HG03039 (cell line): ENCODE data around the gene ITGB1.
"Not testable (repeated sequence)": the region's sequence is repeated elsewhere in the genome, so short reads cannot be mapped to it uniquely, and the experiment has no call there.

Source experiments
- ATAC-seq: cut with Tn5 transposase; IDR thresholded peaks from one replicate; pipeline ENCODE4 v1.9.1; 2021; ENCODE audit warnings: mild to moderate bottlenecking, moderate library complexity; ENCODE audit not compliant: unreplicated experiment

The ITGB1 gene

GRCh38 chr10:32940321-32941301, 17.4 kb downstream of the ITGB1 start:
- no peak for ATAC-seq

- ATAC-seq, result no peak
Measured at GRCh38 chr10:32939296-32940111, 18.5 kb downstream of the ITGB1 start.

- no peak for ATAC-seq
Measured at GRCh38 chr10:32938554-32939061, 19.4 kb downstream of the ITGB1 start.

- no peak for ATAC-seq
Measured at GRCh38 chr10:32937911-32938424, 20.1 kb downstream of the ITGB1 start.

- no peak for ATAC-seq
Measured at GRCh38 chr10:32932225-32932729, 25.8 kb downstream of the ITGB1 start.

GRCh38 chr10:32931593-32931992, 26.4 kb downstream of the ITGB1 start:
- ATAC-seq, result no peak

GRCh38 chr10:32930036-32930435, 28.0 kb downstream of the ITGB1 start:
- ATAC-seq, result no peak

- no peak for ATAC-seq
Measured at GRCh38 chr10:32929634-32930033, 28.4 kb downstream of the ITGB1 start.

GRCh38 chr10:32927750-32928149, 30.3 kb downstream of the ITGB1 start:
- no peak for ATAC-seq

GRCh38 chr10:32923849-32924248, 34.2 kb downstream of the ITGB1 start:
- no peak for ATAC-seq

GRCh38 chr10:32923134-32923533, 34.9 kb downstream of the ITGB1 start:
- no peak for ATAC-seq

GRCh38 chr10:32922170-32922569, 35.9 kb downstream of the ITGB1 start:
- no peak for ATAC-seq

GRCh38 chr10:32917817-32918216, 40.2 kb downstream of the ITGB1 start:
- ATAC-seq, result not testable (repeated sequence)

GRCh38 chr10:32911285-32912016, 46.6 kb downstream of the ITGB1 start:
- no peak for ATAC-seq

- ATAC-seq, result not testable (repeated sequence)
Measured at GRCh38 chr10:32909970-32910369, 48.1 kb downstream of the ITGB1 start.

GRCh38 chr10:32909456-32909855, 48.6 kb downstream of the ITGB1 start:
- ATAC-seq, result no peak

- ATAC-seq, result no peak
Measured at GRCh38 chr10:32906595-32906994, 51.4 kb downstream of the ITGB1 start.

GRCh38 chr10:32905466-32905865, 52.6 kb downstream of the ITGB1 start:
- no peak for ATAC-seq

- no peak for ATAC-seq
Measured at GRCh38 chr10:32901815-32902214, 56.2 kb downstream of the ITGB1 start.

GRCh38 chr10:32895200-32895968, 62.6 kb downstream of the ITGB1 start:
- ATAC-seq, result not testable (repeated sequence)
